H9 (cell line): ENCODE results near the gene NRM. TPM values are rescaled to one million over a fixed set of nuclear protein-coding genes. Genes with fewer than 3 reads are reported as not detected.

Experiments
- DNase-seq: peaks from one replicate; pipeline ENCODE4 v3.0.0-alpha.2; 2017
- H2AFZ ChIP-seq: one replicate; pipeline ENCODE4 v1.6.1; 2013; ENCODE audit warnings: mild to moderate bottlenecking, low read length, control low read depth, moderate library complexity
- H2AK5ac ChIP-seq: 2 replicates; pipeline ENCODE4 v1.6.1; 2013; ENCODE audit warnings: low read length, control low read depth, mixed read lengths; ENCODE audit not compliant: insufficient read length
- H2BK120ac ChIP-seq: one replicate; pipeline ENCODE4 v1.6.1; 2013; ENCODE audit warnings: low read depth, mild to moderate bottlenecking, low read length, control low read depth, inconsistent platforms; ENCODE audit not compliant: poor library complexity, severe bottlenecking
- H2BK12ac ChIP-seq: 2 replicates; pipeline ENCODE4 v1.6.1; 2013; ENCODE audit warnings: low read length, control low read depth, mixed read lengths, low read depth; ENCODE audit not compliant: insufficient read length
- H2BK15ac ChIP-seq: 2 replicates; pipeline ENCODE4 v1.6.1; 2013; ENCODE audit warnings: low read depth, low read length, control low read depth
- H2BK20ac ChIP-seq: one replicate; pipeline ENCODE4 v1.6.1; 2013; ENCODE audit warnings: low read depth, mild to moderate bottlenecking, low read length, control low read depth, inconsistent platforms; ENCODE audit not compliant: poor library complexity, severe bottlenecking
- H2BK5ac ChIP-seq: 2 replicates; pipeline ENCODE4 v1.6.1; 2013; ENCODE audit warnings: low read length, control low read depth, mixed read lengths; ENCODE audit not compliant: insufficient read length
- H3K14ac ChIP-seq: 2 replicates; pipeline ENCODE4 v1.6.1; 2013; ENCODE audit warnings: low read length, control low read depth; ENCODE audit not compliant: insufficient read depth
- H3K18ac ChIP-seq: 2 replicates; pipeline ENCODE4 v1.6.1; 2013; ENCODE audit warnings: low read depth, mild to moderate bottlenecking, mixed read lengths, low read length, control low read depth; ENCODE audit not compliant: insufficient read length
- H3K23ac ChIP-seq: 2 replicates; pipeline ENCODE4 v1.6.1; 2013; ENCODE audit warnings: low read length, control low read depth, mixed read lengths, low read depth; ENCODE audit not compliant: insufficient read length
- H3K23me2 ChIP-seq: 2 replicates; pipeline ENCODE4 v1.6.1; 2013; ENCODE audit warnings: low read depth, mild to moderate bottlenecking, mixed read lengths, low read length, control low read depth; ENCODE audit not compliant: insufficient read length, poor library complexity, severe bottlenecking
- H3K27ac ChIP-seq: 2 replicates; pipeline ENCODE4 v1.5.1; 2013; ENCODE audit warnings: low read length, control low read depth, mixed read lengths, low read depth; ENCODE audit not compliant: insufficient read length
- H3K27me3 ChIP-seq: 2 replicates; pipeline ENCODE4 v1.6.1; 2013; ENCODE audit warnings: low read length, control low read depth, inconsistent platforms; ENCODE audit not compliant: insufficient read depth
- H3K4ac ChIP-seq: 2 replicates; pipeline ENCODE4 v1.6.1; 2013; ENCODE audit warnings: low read depth, mild to moderate bottlenecking, control low read depth, inconsistent platforms, low read length, moderate library complexity
- H3K4me1 ChIP-seq: 2 replicates; pipeline ENCODE4 v1.6.1; 2013; ENCODE audit warnings: low read length, control low read depth, inconsistent platforms; ENCODE audit not compliant: insufficient read depth
- H3K4me2 ChIP-seq: 2 replicates; pipeline ENCODE4 v1.6.1; 2013; ENCODE audit warnings: low read length, control low read depth, mixed read lengths; ENCODE audit not compliant: insufficient read length, insufficient read depth
- H3K56ac ChIP-seq: 2 replicates; pipeline ENCODE4 v1.6.1; 2013; ENCODE audit warnings: low read depth, mild to moderate bottlenecking, mixed read lengths, low read length, control low read depth; ENCODE audit not compliant: insufficient read length
- H3K79me1 ChIP-seq: 2 replicates; pipeline ENCODE4 v1.6.1; 2013; ENCODE audit warnings: low read depth, mild to moderate bottlenecking, moderate library complexity, low read length, control low read depth, inconsistent platforms; ENCODE audit not compliant: insufficient read depth, poor library complexity, severe bottlenecking
- H3K79me2 ChIP-seq: 2 replicates; pipeline ENCODE4 v1.6.1; 2013; ENCODE audit warnings: low read length, control low read depth, inconsistent platforms; ENCODE audit not compliant: insufficient read depth
- H3K9ac ChIP-seq: 2 replicates; pipeline ENCODE4 v1.6.1; 2013; ENCODE audit warnings: low read length, control low read depth, mixed read lengths; ENCODE audit not compliant: insufficient read length; ENCODE audit errors: extremely low read depth
- H3K9me3 ChIP-seq: one replicate; pipeline ENCODE4 v1.6.1; 2013; ENCODE audit warnings: low read depth, low read length, inconsistent platforms; ENCODE audit not compliant: control insufficient read depth
- H3T11ph ChIP-seq: one replicate; pipeline ENCODE4 v1.6.1; 2013; ENCODE audit warnings: mild to moderate bottlenecking, low read length, control low read depth, inconsistent platforms
- H4K20me1 ChIP-seq: one replicate; pipeline ENCODE4 v1.6.1; 2013; ENCODE audit not compliant: control insufficient read depth, insufficient read length, insufficient read depth
- H4K5ac ChIP-seq: 2 replicates; pipeline ENCODE4 v1.6.1; 2013; ENCODE audit warnings: low read depth, mild to moderate bottlenecking, mixed read lengths, low read length, control low read depth; ENCODE audit not compliant: insufficient read length
- H4K8ac ChIP-seq: replicated peaks from 2 replicates; pipeline ENCODE4 v1.6.1; 2013; ENCODE audit warnings: low read length, control low read depth, mixed read lengths, low read depth; ENCODE audit not compliant: insufficient read length
- H4K91ac ChIP-seq: 2 replicates; pipeline ENCODE4 v1.6.1; 2013; ENCODE audit warnings: low read depth, mild to moderate bottlenecking, moderate library complexity, mixed read lengths, low read length, control low read depth; ENCODE audit not compliant: insufficient read length
- H3K27ac Mint-ChIP-seq, 3 experiments: 2 replicates in 2 of 3; 3 replicates in 1 of 3; pipeline ENCODE4 v1.8.0; 2020 to 2021; ENCODE audit warnings: mixed read lengths in 3 of 3, mild to moderate bottlenecking in 1 of 3, moderate library complexity in 1 of 3
- H3K27me3 Mint-ChIP-seq: 2 replicates; pipeline ENCODE4 v1.8.0; 2021; ENCODE audit warnings: low read depth, mild to moderate bottlenecking, moderate library complexity, mixed read lengths
- H3K36me3 Mint-ChIP-seq, 3 experiments: 2 replicates in 2 of 3; 3 replicates in 1 of 3; pipeline ENCODE4 v1.8.0; 2020 to 2021; ENCODE audit warnings: low read depth in 3 of 3, mixed read lengths in 3 of 3; ENCODE audit not compliant: insufficient read depth in 1 of 3
- H3K4me1 Mint-ChIP-seq, 2 experiments: 2 replicates each; pipeline ENCODE4 v1.8.0; 2020; ENCODE audit warnings: mixed read lengths in 2 of 2
- H3K4me3 Mint-ChIP-seq, 2 experiments: 2 replicates in 1 of 2; 3 replicates in 1 of 2; pipeline ENCODE4 v1.8.0; 2020 to 2021; ENCODE audit warnings: mild to moderate bottlenecking in 2 of 2, mixed read lengths in 2 of 2, moderate library complexity in 1 of 2
- H3K9me3 Mint-ChIP-seq, 2 experiments: 2 replicates in 1 of 2; 3 replicates in 1 of 2; pipeline ENCODE4 v1.8.0; 2020; ENCODE audit warnings: mild to moderate bottlenecking in 2 of 2, mixed read lengths in 2 of 2, moderate library complexity in 1 of 2
- WGBS: extraction: QIAGEN DNeasy Blood & Tissue Kit; methylation state at CpG from one replicate; pipeline ENCODE4 v1.1.7; 2013; ENCODE audit warnings: missing lambda C conversion rate, low lambda C conversion rate, mixed read lengths; ENCODE audit not compliant: insufficient read length; ENCODE audit errors: extremely low coverage; 5-methylcytosine and 5-hydroxymethylcytosine counted together
- total RNA-seq: library from RNA; stranded (reverse); gene quantifications from 2 replicates; pipeline ENCODE4 v1.2.1, GENCODE V29; 2021
- TF ChIP-seq, protein P1 (sequence below): fragments of 200-600 bp; sonication (generic); conservative IDR thresholded peaks from 3 replicates; pipeline ENCODE4 v1.8.0; 2021; ENCODE audit warnings: antibody characterized with exemption, mild to moderate bottlenecking

NRM gene
- total RNA-seq, 1 experiment from 2014 or later = 36.5 TPM

DNA sequence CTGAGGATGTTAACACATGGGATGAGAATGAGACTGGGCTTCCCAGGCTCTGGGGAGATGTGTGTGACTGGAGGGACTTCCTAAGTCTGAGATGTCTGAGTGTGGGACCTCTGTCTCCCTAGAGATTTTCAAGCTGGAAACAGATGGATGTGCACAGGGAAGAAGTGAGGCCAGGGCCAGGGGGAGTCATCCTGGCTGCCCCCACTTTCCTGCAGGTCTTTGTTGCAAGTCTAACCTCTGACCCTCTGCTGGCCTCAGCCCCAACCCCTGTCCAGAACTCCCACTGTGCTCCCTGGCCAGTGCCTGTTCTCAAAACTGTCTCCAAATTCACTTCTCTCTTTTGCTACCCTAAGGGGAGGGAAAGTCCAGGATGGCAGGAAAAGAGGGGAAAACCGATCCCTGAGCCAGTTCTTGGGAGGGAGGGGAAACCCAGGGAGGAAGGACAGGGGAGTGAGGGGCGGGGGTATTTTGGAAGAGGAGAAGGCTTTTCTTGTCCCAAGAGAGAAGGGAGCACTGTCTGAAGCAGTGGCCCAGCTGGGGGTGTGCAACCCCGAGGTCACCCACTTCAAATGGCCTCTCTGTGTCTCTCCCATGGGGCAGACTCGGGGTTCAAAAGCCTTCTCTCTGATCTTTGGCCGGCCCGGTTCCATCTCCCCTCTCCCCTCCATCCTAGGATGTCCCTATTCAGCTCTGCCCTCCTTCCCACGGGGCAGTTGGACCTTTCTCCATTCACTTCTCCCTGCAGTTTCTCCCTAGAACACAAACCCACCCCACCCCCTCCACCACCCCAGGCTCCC is 7.4 kb downstream of the NRM start:
- Histone ChIP-seq H3K23me2 (peaks cover 22% of the 10 kb centered on the region), H2BK120ac (no peak overlapping the region), H4K5ac (no peak overlapping the region), H3K9me3 (no peaks in the 10 kb centered on the region), H3K56ac (no peak overlapping the region), H4K8ac (no peak overlapping the region), H2BK20ac (no peak overlapping the region), H3K4me1 (peaks cover 14% of the 10 kb centered on the region; the same call in 1 of the 2 replicates), H3K23ac (no peak overlapping the region), H4K91ac (no peak overlapping the region), H3K18ac (no peak overlapping the region), H2BK12ac (no peak overlapping the region), H3K27ac (no peak overlapping the region), H2BK5ac (no peak overlapping the region), H3K79me2 (peaks cover 2% of the 10 kb centered on the region; the same call in 1 of the 2 replicates), H3K4me2 (peak overlapping the region; percentile 40), H3K27me3 (no peaks in the 10 kb centered on the region), H2BK15ac (no peak overlapping the region), H3K4ac (no peak overlapping the region), H3K79me1 (no peaks in the 10 kb centered on the region), H3K14ac (no peak overlapping the region), H2AK5ac (no peak overlapping the region), H3T11ph (no peak overlapping the region), H4K20me1 (no peaks in the 10 kb centered on the region), H3K9ac (peak overlapping the region; percentile 27), H2AFZ (no peak overlapping the region)
- no CpG with 5 or more reads among the region's 7 CpGs for WGBS
- Mint-ChIP-seq H3K27ac (peak overlapping the region; percentile 91 to 92 (median 92); a peak in 4 of 7 replicates), H3K4me1 (peaks cover 66 to 68% of the 10 kb centered on the region in 2 experiments), H3K36me3 (peaks cover 5 to 24% (median 22%) of the 10 kb centered on the region in 3 experiments), H3K9me3 (no peaks in the 10 kb centered on the region; a peak in 1 of 5 replicates), H3K27me3 (peaks cover 3% of the 10 kb centered on the region; the same call in 1 of the 2 replicates), H3K4me3 (peak overlapping the region; percentile 35 to 73)
- TF ChIP-seq, protein P1, sequence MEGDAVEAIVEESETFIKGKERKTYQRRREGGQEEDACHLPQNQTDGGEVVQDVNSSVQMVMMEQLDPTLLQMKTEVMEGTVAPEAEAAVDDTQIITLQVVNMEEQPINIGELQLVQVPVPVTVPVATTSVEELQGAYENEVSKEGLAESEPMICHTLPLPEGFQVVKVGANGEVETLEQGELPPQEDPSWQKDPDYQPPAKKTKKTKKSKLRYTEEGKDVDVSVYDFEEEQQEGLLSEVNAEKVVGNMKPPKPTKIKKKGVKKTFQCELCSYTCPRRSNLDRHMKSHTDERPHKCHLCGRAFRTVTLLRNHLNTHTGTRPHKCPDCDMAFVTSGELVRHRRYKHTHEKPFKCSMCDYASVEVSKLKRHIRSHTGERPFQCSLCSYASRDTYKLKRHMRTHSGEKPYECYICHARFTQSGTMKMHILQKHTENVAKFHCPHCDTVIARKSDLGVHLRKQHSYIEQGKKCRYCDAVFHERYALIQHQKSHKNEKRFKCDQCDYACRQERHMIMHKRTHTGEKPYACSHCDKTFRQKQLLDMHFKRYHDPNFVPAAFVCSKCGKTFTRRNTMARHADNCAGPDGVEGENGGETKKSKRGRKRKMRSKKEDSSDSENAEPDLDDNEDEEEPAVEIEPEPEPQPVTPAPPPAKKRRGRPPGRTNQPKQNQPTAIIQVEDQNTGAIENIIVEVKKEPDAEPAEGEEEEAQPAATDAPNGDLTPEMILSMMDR = no peak
- no peak for DNase-seq
